WI38 (cell line): Measurements from ENCODE around the gene HIGD2A.

Experiments
- H3K4me3 ChIP-seq: 2 replicates; pipeline ENCODE4 v1.5.1; 2011; ENCODE audit warnings: low read depth, mild to moderate bottlenecking, control low read depth, low read length
- TF ChIP-seq, protein P1 (sequence below): IDR thresholded peaks from 2 replicates; pipeline ENCODE4 v1.5.1; 2012; ENCODE audit warnings: low read depth, mild to moderate bottlenecking, control low read depth, low read length

The HIGD2A gene

DNA sequence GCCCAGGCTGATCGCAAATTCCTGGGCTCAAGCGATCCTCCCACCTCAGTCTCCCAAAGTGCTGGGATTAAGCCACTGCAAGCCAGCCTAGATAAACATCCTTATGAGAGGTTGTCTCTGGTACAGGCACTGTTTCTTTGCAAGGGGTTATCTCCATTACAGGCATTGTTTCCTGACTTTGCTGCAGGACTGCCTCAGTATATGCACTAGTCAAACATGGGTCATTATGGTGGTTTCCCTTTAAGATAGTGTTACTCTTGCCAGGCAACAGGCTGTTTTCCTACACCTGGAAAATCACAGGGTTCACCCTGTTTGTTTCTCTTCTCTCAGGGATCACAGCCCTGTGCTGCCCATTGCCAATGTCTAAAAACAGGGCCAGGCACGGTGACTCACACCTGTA lies 35.6 kb downstream of the HIGD2A start:
- no peak overlapping the region for H3K4me3 ChIP-seq

DNA sequence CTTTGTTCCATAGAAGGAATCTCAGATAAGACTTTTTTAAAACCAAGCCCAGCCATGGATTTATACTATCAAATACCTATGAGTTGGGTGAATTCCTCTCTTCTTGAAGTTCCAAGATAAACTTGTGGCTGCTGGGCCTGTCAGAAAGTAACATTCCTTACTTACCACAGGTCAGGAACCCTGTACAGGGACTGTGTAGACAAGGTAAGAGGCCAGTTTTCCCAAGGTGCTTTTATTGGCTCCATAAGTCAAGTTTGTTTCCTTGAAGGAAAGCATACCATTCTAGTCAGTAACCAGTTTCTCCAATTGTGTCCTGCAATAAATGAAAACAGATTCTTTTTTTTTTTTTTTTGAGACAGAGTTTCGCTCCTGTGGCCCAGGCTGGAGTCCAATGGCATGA lies 36.6 kb downstream of the HIGD2A start:
- H3K4me3 ChIP-seq: no peak overlapping the region
- TF ChIP-seq, protein P1, sequence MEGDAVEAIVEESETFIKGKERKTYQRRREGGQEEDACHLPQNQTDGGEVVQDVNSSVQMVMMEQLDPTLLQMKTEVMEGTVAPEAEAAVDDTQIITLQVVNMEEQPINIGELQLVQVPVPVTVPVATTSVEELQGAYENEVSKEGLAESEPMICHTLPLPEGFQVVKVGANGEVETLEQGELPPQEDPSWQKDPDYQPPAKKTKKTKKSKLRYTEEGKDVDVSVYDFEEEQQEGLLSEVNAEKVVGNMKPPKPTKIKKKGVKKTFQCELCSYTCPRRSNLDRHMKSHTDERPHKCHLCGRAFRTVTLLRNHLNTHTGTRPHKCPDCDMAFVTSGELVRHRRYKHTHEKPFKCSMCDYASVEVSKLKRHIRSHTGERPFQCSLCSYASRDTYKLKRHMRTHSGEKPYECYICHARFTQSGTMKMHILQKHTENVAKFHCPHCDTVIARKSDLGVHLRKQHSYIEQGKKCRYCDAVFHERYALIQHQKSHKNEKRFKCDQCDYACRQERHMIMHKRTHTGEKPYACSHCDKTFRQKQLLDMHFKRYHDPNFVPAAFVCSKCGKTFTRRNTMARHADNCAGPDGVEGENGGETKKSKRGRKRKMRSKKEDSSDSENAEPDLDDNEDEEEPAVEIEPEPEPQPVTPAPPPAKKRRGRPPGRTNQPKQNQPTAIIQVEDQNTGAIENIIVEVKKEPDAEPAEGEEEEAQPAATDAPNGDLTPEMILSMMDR: no peak

More for the DNA sequence above, 35.6 kb downstream of the HIGD2A start:
- TF ChIP-seq, protein P1: no peak

DNA sequence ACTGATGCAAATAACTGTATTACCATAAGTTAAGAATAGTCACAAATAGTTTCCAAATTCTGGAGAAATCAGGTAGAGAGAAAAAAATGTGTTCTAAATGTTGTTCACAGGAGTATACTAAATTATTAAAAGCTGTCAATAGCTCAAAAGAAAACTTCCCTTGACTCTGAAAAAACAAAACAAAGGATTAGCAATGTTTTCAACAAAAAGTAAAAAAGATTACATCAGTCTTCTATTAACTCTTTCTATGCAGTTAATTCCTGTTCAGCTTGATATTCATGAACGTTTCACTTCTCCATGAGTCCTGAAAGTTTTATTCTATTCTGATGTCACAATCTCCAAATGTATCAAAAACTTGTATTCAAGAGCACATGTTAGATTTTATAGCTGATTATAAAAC lies 37.2 kb downstream of the HIGD2A start:
- no peak overlapping the region for H3K4me3 ChIP-seq
- TF ChIP-seq, protein P1: no peak

GRCh38 chr5:176426876-176427275 lies 38.3 kb downstream of the HIGD2A start:
- H3K4me3 ChIP-seq: no peak overlapping the region
- TF ChIP-seq, protein P1: no peak

GRCh38 chr5:176427971-176428370 lies 39.4 kb downstream of the HIGD2A start:
- H3K4me3 ChIP-seq: no peak overlapping the region
- TF ChIP-seq, protein P1: no peak

GRCh38 chr5:176429972-176430371 lies 41.4 kb downstream of the HIGD2A start:
- TF ChIP-seq, protein P1: no peak

DNA sequence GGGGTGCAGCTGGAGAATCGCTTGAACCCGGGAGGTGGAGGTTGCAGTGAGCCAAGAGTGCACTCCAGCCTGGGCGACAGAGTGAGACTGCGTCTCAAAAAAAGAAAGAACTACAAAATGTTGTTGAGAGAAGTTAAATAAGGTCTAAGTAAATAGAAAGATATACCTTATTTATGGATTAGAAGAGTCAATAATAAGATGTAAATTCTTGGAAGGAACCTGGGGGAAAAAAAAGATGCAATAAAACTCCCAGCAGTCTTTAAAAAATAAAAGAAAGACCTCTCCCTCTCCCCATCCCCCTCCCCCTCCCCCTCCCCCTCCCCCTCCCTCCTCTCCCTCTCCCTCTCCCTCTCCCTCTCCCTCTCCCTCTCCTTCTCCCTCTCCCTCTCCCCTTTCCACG lies 44.2 kb downstream of the HIGD2A start:
- TF ChIP-seq, protein P1: no peak
- H3K4me3 ChIP-seq: no peak overlapping the region

More at GRCh38 chr5:176429972-176430371, 41.4 kb downstream of the HIGD2A start:
- no peak overlapping the region for H3K4me3 ChIP-seq
